Prostate gland (tissue), 2 donors: ENCODE measurements around the gene FADS1. TPM values are rescaled to one million over a fixed set of nuclear protein-coding genes. Genes with fewer than 3 reads are reported as not detected.

Experiments used
- DNase-seq: peaks from one replicate; pipeline ENCODE4 v3.0.0-alpha.2; 2019; ENCODE audit warnings: low spot score
- H3K27ac ChIP-seq, 2 donors: fragments of 200-600 bp; sonication (generic); 2 replicates each; pipeline ENCODE4 v1.5.1; 2017 to 2019
- H3K27me3 ChIP-seq: fragments of 200-600 bp; sonication (generic); replicated peaks from 2 replicates; pipeline ENCODE4 v1.5.1; 2019; ENCODE audit not compliant: insufficient read depth
- H3K36me3 ChIP-seq, 2 donors: fragments of 200-600 bp; sonication (generic); 1 replicate in 1 of 2; 2 replicates in 1 of 2; pipeline versions ENCODE4 v1.5.1 to v1.8.1; 2017 to 2019
- H3K4me1 ChIP-seq: fragments of 200-600 bp; sonication (generic); replicated peaks from 2 replicates; pipeline ENCODE4 v1.5.1; 2019
- H3K4me3 ChIP-seq, 2 donors: fragments of 200-600 bp; sonication (generic); 2 replicates each; pipeline ENCODE4 v1.5.1; 2017 to 2019
- H3K9me3 ChIP-seq: fragments of 200-600 bp; sonication (generic); 2 replicates; pipeline ENCODE4 v1.5.1; 2017
- CTCF ChIP-seq, 4 experiments: fragments of 200-600 bp in 2 of 4; fragments of 450-650 bp in 2 of 4; sonication (generic) in 2 of 4; IDR thresholded peaks; 1 replicate in 3 of 4; 2 replicates in 1 of 4; pipeline ENCODE4 v1.5.1; 2016 to 2019; ENCODE audit warnings: antibody characterized with exemption in 4 of 4, mild to moderate bottlenecking in 2 of 4, moderate library complexity in 2 of 4
- POLR2A ChIP-seq: fragments of 450-650 bp; IDR thresholded peaks from one replicate; pipeline ENCODE4 v1.6.1; 2016; ENCODE audit warnings: antibody characterized with exemption, mild to moderate bottlenecking
- POLR2AphosphoS5 ChIP-seq: sonication (generic); formaldehyde crosslinking; IDR thresholded peaks from one replicate; pipeline ENCODE4 v1.6.1; 2017; ENCODE audit warnings: antibody characterized with exemption
- WGBS: methylation state at CpG from one replicate; pipeline ENCODE4 v1.1.5; 2018; 5-methylcytosine and 5-hydroxymethylcytosine counted together
- intact Hi-C: fragments of 100-400 bp; cut with DNase I; formaldehyde crosslinking; loops from one replicate; pipeline ENCODE4 v1.14.2; 2022
- total RNA-seq, 2 donors: library from RNA; depleted of rRNA; stranded (reverse); fragments of >200 nt; gene quantifications; one replicate each; pipeline ENCODE4 v1.1.0, GENCODE V29; 2016

The FADS1 gene
- total RNA-seq, 2 donors from 2014 or later = 15.0 to 38.7 TPM

GRCh38 chr11:61783717-61784505 lies 32.9 kb downstream of the FADS1 start:
- intact Hi-C loops = no loop called here
- no peaks in the 10 kb centered on the region for H3K4me1 ChIP-seq
- no peak for TF ChIP-seq POLR2AphosphoS5
- no peak for TF ChIP-seq CTCF (IDR thresholded peaks at IDR 0.05)
- TF ChIP-seq POLR2A = no peak
- H3K36me3 ChIP-seq = peaks cover 0 to 21% of the 10 kb centered on the region in 2 donors
- no peaks in the 10 kb centered on the region for H3K9me3 ChIP-seq
- no peak overlapping the region for H3K4me3 ChIP-seq
- H3K27ac ChIP-seq = no peak overlapping the region
- 66% methylated on average over 13 of the region's 13 CpGs for WGBS
- DNase-seq = no peak
- H3K27me3 ChIP-seq = no peaks in the 10 kb centered on the region

- no peaks in the 10 kb centered on the region for H3K27me3 ChIP-seq
- no peaks in the 10 kb centered on the region for H3K4me1 ChIP-seq
- no peaks in the 10 kb centered on the region for H3K9me3 ChIP-seq
- WGBS = 84% methylated on average over 11 of the region's 11 CpGs
- TF ChIP-seq POLR2A (no peak), CTCF (IDR thresholded peaks at IDR 0.05) (no peak)
- no peak for DNase-seq
- H3K36me3 ChIP-seq = peaks cover 0 to 17% of the 10 kb centered on the region in 2 donors
- intact Hi-C loops = no loop called here
- H3K27ac ChIP-seq = no peak overlapping the region
- no peak overlapping the region for H3K4me3 ChIP-seq
Measured at GRCh38 chr11:61782841-61783240, 34.0 kb downstream of the FADS1 start.

- Histone ChIP-seq H3K36me3 (peaks cover 0 to 15% of the 10 kb centered on the region in 2 donors), H3K9me3 (no peaks in the 10 kb centered on the region), H3K27me3 (no peaks in the 10 kb centered on the region), H3K27ac (no peak overlapping the region), H3K4me1 (no peaks in the 10 kb centered on the region), H3K4me3 (no peak overlapping the region)
- WGBS = 84% methylated on average over 3 of the region's 3 CpGs
- TF ChIP-seq POLR2A (no peak), POLR2AphosphoS5 (no peak), CTCF (IDR thresholded peaks at IDR 0.05) (no peak)
- intact Hi-C loops = no loop called here
- no peak for DNase-seq
Measured at GRCh38 chr11:61782299-61782698, 34.5 kb downstream of the FADS1 start.

GRCh38 chr11:61781585-61781984 lies 35.2 kb downstream of the FADS1 start:
- Histone ChIP-seq H3K4me1 (no peaks in the 10 kb centered on the region), H3K27ac (no peak overlapping the region), H3K4me3 (no peak overlapping the region), H3K36me3 (peaks cover 0 to 8% of the 10 kb centered on the region in 2 donors), H3K27me3 (no peaks in the 10 kb centered on the region), H3K9me3 (no peaks in the 10 kb centered on the region)
- intact Hi-C loops = no loop called here
- DNase-seq = no peak
- 83% methylated on average over 5 of the region's 5 CpGs for WGBS
- TF ChIP-seq CTCF (IDR thresholded peaks at IDR 0.05) (no peak), POLR2A (no peak), POLR2AphosphoS5 (no peak)

GRCh38 chr11:61780581-61781162 lies 36.1 kb downstream of the FADS1 start:
- whole genome bisulfite sequencing = 58% methylated on average over 9 of the region's 9 CpGs
- H3K27me3 ChIP-seq = no peaks in the 10 kb centered on the region
- no peak for DNase-seq
- no peak overlapping the region for H3K27ac ChIP-seq
- TF ChIP-seq POLR2A = no peak
- no peak for TF ChIP-seq POLR2AphosphoS5
- no peak for TF ChIP-seq CTCF (IDR thresholded peaks at IDR 0.05)
- intact Hi-C loops = no loop called here
- H3K9me3 ChIP-seq = no peaks in the 10 kb centered on the region
- H3K4me3 ChIP-seq = no peak overlapping the region
- H3K36me3 ChIP-seq = no peaks in the 10 kb centered on the region
- H3K4me1 ChIP-seq = no peaks in the 10 kb centered on the region
